ENCODE measurements around the gene SULT1A3.
A peak's percentile ranks its signal among the peaks of the same experiment; 100 is the strongest.

DNA sequence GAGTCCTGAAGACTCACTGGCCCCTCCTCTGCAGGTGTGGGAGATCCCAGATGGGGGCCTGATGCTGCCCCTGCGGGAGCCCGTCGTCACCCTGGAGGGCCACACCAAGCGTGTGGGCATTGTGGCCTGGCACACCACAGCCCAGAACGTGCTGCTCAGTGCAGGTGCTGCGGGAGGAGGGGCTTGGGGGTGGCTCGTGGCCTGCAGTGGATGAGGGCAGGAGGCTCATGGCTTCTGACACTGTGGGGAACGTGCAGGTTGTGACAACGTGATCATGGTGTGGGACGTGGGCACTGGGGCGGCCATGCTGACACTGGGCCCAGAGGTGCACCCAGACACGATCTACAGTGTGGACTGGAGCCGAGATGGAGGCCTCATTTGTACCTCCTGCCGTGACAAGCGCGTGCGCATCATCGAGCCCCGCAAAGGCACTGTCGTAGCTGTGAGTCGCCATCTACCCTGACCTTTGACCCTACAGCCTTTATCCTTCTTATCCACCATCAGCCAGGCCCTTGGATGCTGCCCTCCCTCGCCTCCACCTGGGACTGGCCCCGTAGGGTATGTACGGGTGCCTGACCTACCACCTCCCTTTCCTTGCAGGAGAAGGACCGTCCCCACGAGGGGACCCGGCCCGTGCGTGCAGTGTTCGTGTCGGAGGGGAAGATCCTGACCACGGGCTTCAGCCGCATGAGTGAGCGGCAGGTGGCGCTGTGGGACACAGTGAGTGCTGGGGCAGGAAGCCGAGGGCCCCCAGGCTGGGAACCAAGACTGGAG is 12.1 kb upstream of the SULT1A3 start:
- TF ChIP-seq, protein P1, sequence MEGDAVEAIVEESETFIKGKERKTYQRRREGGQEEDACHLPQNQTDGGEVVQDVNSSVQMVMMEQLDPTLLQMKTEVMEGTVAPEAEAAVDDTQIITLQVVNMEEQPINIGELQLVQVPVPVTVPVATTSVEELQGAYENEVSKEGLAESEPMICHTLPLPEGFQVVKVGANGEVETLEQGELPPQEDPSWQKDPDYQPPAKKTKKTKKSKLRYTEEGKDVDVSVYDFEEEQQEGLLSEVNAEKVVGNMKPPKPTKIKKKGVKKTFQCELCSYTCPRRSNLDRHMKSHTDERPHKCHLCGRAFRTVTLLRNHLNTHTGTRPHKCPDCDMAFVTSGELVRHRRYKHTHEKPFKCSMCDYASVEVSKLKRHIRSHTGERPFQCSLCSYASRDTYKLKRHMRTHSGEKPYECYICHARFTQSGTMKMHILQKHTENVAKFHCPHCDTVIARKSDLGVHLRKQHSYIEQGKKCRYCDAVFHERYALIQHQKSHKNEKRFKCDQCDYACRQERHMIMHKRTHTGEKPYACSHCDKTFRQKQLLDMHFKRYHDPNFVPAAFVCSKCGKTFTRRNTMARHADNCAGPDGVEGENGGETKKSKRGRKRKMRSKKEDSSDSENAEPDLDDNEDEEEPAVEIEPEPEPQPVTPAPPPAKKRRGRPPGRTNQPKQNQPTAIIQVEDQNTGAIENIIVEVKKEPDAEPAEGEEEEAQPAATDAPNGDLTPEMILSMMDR (IDR thresholded peaks at IDR 0.05) = peak; percentile 89
- TF ChIP-seq EZH2 (IDR thresholded peaks at IDR 0.05; ENCODE audit: borderline replicate concordance, insufficient read depth, low read depth, low read length, poor library complexity, severe bottlenecking) = no peak
